KBM-7 (cell line): ENCODE measurements around the gene CCL20.

Experiments
- DNase-seq: peaks from one replicate; pipeline ENCODE4 v3.0.0-alpha.2; 2015
- in situ Hi-C: fragments of 300-500 bp; cut with MboI; formaldehyde crosslinking; loops from 2 replicates; pipeline ENCODE4 v1.14.3; 2020; ENCODE audit warnings: low sequenced_read_pairs, low pct_unique_long_range_greater_than_20kb, mixed read lengths

Gene CCL20

DNA sequence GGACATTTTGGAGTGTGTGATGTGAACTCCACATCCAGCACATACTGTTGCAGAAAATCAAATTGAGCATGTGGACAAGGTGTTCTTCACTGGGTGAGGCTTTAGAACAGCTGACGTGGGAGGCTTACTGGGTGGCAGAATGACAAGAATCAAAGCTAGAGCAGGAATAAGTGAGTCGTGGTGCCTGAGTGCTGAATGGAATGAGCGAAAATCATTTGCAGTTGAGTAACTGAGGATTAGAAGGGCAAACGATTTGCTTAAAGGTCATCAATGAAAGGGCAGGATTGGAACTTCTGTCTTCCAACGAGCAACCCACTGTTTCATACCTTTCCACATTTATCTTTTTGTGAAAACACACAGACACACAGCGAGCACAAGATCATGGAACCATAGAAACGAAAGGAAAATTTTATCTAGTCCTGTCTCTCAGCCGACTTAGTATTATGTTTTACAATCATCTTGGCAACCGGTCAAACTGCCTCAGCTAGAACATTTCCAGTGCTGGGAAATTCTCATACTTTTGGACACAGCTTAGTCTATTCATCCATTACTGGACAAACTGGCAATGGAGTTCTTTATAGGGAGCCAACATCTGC is 50.6 kb downstream of the CCL20 start:
- in situ Hi-C loops, result no loop called here
- no peak for DNase-seq

DNA sequence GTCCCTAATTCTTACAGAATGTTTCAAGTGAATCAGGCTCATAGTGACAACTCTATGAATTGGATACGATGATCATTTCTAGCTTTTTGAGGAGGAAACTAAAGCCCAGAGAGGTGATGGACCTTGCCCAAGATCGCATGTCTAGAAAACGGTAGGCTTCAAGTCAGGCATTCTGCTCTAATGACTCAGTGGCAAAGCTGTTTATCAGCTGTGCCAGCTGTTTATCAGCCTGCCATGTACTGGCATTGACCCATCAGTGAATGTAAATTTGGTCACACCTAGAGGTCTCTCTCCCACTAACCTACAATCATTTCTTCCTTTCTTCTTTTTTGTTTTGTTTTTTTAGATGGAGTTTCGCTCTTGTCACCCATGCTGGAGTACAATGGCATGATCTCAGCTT is 51.6 kb downstream of the CCL20 start:
- in situ Hi-C loops, result no loop called here
- DNase-seq, result no peak
